Osteocyte (in vitro differentiated cells): ENCODE results near the gene ZSCAN20. TPM values are rescaled to one million over a fixed set of nuclear protein-coding genes. Genes with fewer than 3 reads are reported as not detected.

Experiments used
- DNase-seq: peaks from one replicate; pipeline ENCODE4 v3.0.0; 2021; ENCODE audit warnings: mixed read lengths; ENCODE audit not compliant: unreplicated experiment; ENCODE audit errors: extremely low spot score
- H3K27ac Mint-ChIP-seq: one replicate; pipeline ENCODE4 v1.8.0; 2021; ENCODE audit warnings: mild to moderate bottlenecking, mixed read lengths; ENCODE audit not compliant: unreplicated experiment
- H3K27me3 Mint-ChIP-seq: one replicate; pipeline ENCODE4 v1.8.0; 2021; ENCODE audit warnings: mixed read lengths; ENCODE audit not compliant: unreplicated experiment
- H3K36me3 Mint-ChIP-seq: one replicate; pipeline ENCODE4 v1.8.0; 2021; ENCODE audit warnings: mixed read lengths; ENCODE audit not compliant: unreplicated experiment
- H3K4me1 Mint-ChIP-seq: one replicate; pipeline ENCODE4 v1.8.0; 2021; ENCODE audit warnings: mixed read lengths; ENCODE audit not compliant: unreplicated experiment
- H3K4me3 Mint-ChIP-seq: one replicate; pipeline ENCODE4 v1.8.0; 2021; ENCODE audit warnings: mild to moderate bottlenecking, moderate library complexity, mixed read lengths; ENCODE audit not compliant: unreplicated experiment
- H3K9me3 Mint-ChIP-seq: one replicate; pipeline ENCODE4 v1.8.0; 2021; ENCODE audit warnings: mixed read lengths; ENCODE audit not compliant: unreplicated experiment
- CTCF ChIP-seq: fragments of 200-600 bp; sonication (generic); IDR thresholded peaks from 2 replicates; pipeline ENCODE4 v1.5.0; 2021; ENCODE audit warnings: antibody characterized with exemption, mild to moderate bottlenecking, moderate library complexity
- total RNA-seq: library from RNA; stranded (reverse); gene quantifications from 2 replicates; pipeline ENCODE4 v1.2.1, GENCODE V29; 2021

Gene ZSCAN20
- total RNA-seq, 1 donor from 2014 or later: 7.3 TPM

- H3K27me3 Mint-ChIP-seq: peaks cover 29% of the 10 kb centered on the region
- no peak for TF ChIP-seq CTCF
- DNase-seq: no peak
- no peak overlapping the region for H3K4me3 Mint-ChIP-seq
- H3K9me3 Mint-ChIP-seq: peaks cover 3% of the 10 kb centered on the region
- no peaks in the 10 kb centered on the region for H3K4me1 Mint-ChIP-seq
- H3K36me3 Mint-ChIP-seq: no peaks in the 10 kb centered on the region
- H3K27ac Mint-ChIP-seq: no peak overlapping the region
Observed at GRCh38 chr1:33515607-33516006, 43.2 kb downstream of the ZSCAN20 start.

GRCh38 chr1:33516428-33516827 lies 44.0 kb downstream of the ZSCAN20 start:
- H3K9me3 Mint-ChIP-seq: peaks cover 3% of the 10 kb centered on the region
- no peak overlapping the region for H3K27ac Mint-ChIP-seq
- TF ChIP-seq CTCF: no peak

GRCh38 chr1:33516891-33517567 lies 44.6 kb downstream of the ZSCAN20 start:
- Mint-ChIP-seq H3K27ac (no peak overlapping the region), H3K4me3 (no peak overlapping the region), H3K4me1 (no peaks in the 10 kb centered on the region), H3K27me3 (peaks cover 27% of the 10 kb centered on the region), H3K9me3 (peaks cover 3% of the 10 kb centered on the region), H3K36me3 (no peaks in the 10 kb centered on the region)
- TF ChIP-seq CTCF: no peak
- no peak for DNase-seq

More at GRCh38 chr1:33516428-33516827, 44.0 kb downstream of the ZSCAN20 start:
- H3K27me3 Mint-ChIP-seq: peaks cover 27% of the 10 kb centered on the region
- H3K4me1 Mint-ChIP-seq: no peaks in the 10 kb centered on the region
- no peaks in the 10 kb centered on the region for H3K36me3 Mint-ChIP-seq
- no peak for DNase-seq
- no peak overlapping the region for H3K4me3 Mint-ChIP-seq

- Mint-ChIP-seq H3K4me1 (no peaks in the 10 kb centered on the region), H3K4me3 (no peak overlapping the region), H3K36me3 (no peaks in the 10 kb centered on the region), H3K27ac (no peak overlapping the region), H3K9me3 (peaks cover 3% of the 10 kb centered on the region), H3K27me3 (peaks cover 30% of the 10 kb centered on the region)
- no peak for TF ChIP-seq CTCF
- no peak for DNase-seq
Observed at GRCh38 chr1:33517596-33518250, 45.3 kb downstream of the ZSCAN20 start.

- DNase-seq: no peak
- Mint-ChIP-seq H3K4me1 (no peaks in the 10 kb centered on the region), H3K4me3 (no peak overlapping the region), H3K27ac (no peak overlapping the region), H3K36me3 (no peaks in the 10 kb centered on the region), H3K9me3 (no peaks in the 10 kb centered on the region), H3K27me3 (peaks cover 40% of the 10 kb centered on the region)
- TF ChIP-seq CTCF: no peak
Observed at GRCh38 chr1:33519240-33519884, 46.9 kb downstream of the ZSCAN20 start.
